Measurements from ENCODE around the gene GALNT10.

GALNT10 gene

GRCh38 chr5:154412925-154413324 is 222.4 kb downstream of the GALNT10 start:
- no peak overlapping the region for H3K27ac ChIP-seq (ENCODE audit: insufficient read depth, low read length, poor library complexity, severe bottlenecking)
- H3K27me3 ChIP-seq (replicated peaks; ENCODE audit: control insufficient read depth, insufficient read depth, low read length, poor library complexity, severe bottlenecking), result no peaks in the 10 kb centered on the region
- no peaks in the 10 kb centered on the region for H3K9me3 ChIP-seq (ENCODE audit: control insufficient read depth, low read length)
- no peak for DNase-seq
- no peak overlapping the region for H3K4me3 ChIP-seq (ENCODE audit: insufficient read depth, low read depth, low read length, poor library complexity, severe bottlenecking)
- no peaks in the 10 kb centered on the region for H3K4me1 ChIP-seq (ENCODE audit: control insufficient read depth, insufficient read depth, low read length, poor library complexity, severe bottlenecking)
- H3K36me3 ChIP-seq (ENCODE audit: control insufficient read depth, insufficient read depth, low read length), result peaks cover 40% of the 10 kb centered on the region

GRCh38 chr5:154415114-154415513 is 224.6 kb downstream of the GALNT10 start:
- no peaks in the 10 kb centered on the region for H3K4me1 ChIP-seq (ENCODE audit: control insufficient read depth, insufficient read depth, low read length, poor library complexity, severe bottlenecking)
- H3K27ac ChIP-seq (ENCODE audit: insufficient read depth, low read length, poor library complexity, severe bottlenecking), result no peak overlapping the region
- H3K36me3 ChIP-seq (ENCODE audit: control insufficient read depth, insufficient read depth, low read length), result peaks cover 34% of the 10 kb centered on the region
- no peak overlapping the region for H3K4me3 ChIP-seq (ENCODE audit: insufficient read depth, low read depth, low read length, poor library complexity, severe bottlenecking)
- no peaks in the 10 kb centered on the region for H3K9me3 ChIP-seq (ENCODE audit: control insufficient read depth, low read length)
- no peaks in the 10 kb centered on the region for H3K27me3 ChIP-seq (replicated peaks; ENCODE audit: control insufficient read depth, insufficient read depth, low read length, poor library complexity, severe bottlenecking)
- DNase-seq, result no peak

GRCh38 chr5:154418344-154418820 is 227.8 kb downstream of the GALNT10 start:
- DNase-seq, result no peak
- Histone ChIP-seq H3K36me3 (ENCODE audit: control insufficient read depth, insufficient read depth, low read length) (peaks cover 11% of the 10 kb centered on the region), H3K9me3 (ENCODE audit: control insufficient read depth, low read length) (no peaks in the 10 kb centered on the region), H3K4me1 (ENCODE audit: control insufficient read depth, insufficient read depth, low read length, poor library complexity, severe bottlenecking) (no peaks in the 10 kb centered on the region), H3K27ac (ENCODE audit: insufficient read depth, low read length, poor library complexity, severe bottlenecking) (no peak overlapping the region), H3K27me3 (replicated peaks; ENCODE audit: control insufficient read depth, insufficient read depth, low read length, poor library complexity, severe bottlenecking) (no peaks in the 10 kb centered on the region), H3K4me3 (ENCODE audit: insufficient read depth, low read depth, low read length, poor library complexity, severe bottlenecking) (no peak overlapping the region)

GRCh38 chr5:154419236-154419635 is 228.7 kb downstream of the GALNT10 start:
- no peak overlapping the region for H3K27ac ChIP-seq (ENCODE audit: insufficient read depth, low read length, poor library complexity, severe bottlenecking)

GRCh38 chr5:154421868-154422267 is 231.3 kb downstream of the GALNT10 start:
- Histone ChIP-seq H3K27me3 (replicated peaks; ENCODE audit: control insufficient read depth, insufficient read depth, low read length, poor library complexity, severe bottlenecking) (no peaks in the 10 kb centered on the region), H3K27ac (ENCODE audit: insufficient read depth, low read length, poor library complexity, severe bottlenecking) (no peak overlapping the region), H3K36me3 (ENCODE audit: control insufficient read depth, insufficient read depth, low read length) (peaks cover 6% of the 10 kb centered on the region), H3K4me1 (ENCODE audit: control insufficient read depth, insufficient read depth, low read length, poor library complexity, severe bottlenecking) (no peaks in the 10 kb centered on the region), H3K9me3 (ENCODE audit: control insufficient read depth, low read length) (no peaks in the 10 kb centered on the region), H3K4me3 (ENCODE audit: insufficient read depth, low read depth, low read length, poor library complexity, severe bottlenecking) (no peak overlapping the region)
- DNase-seq, result no peak

More at GRCh38 chr5:154419236-154419635, 228.7 kb downstream of the GALNT10 start:
- H3K36me3 ChIP-seq (ENCODE audit: control insufficient read depth, insufficient read depth, low read length), result peaks cover 11% of the 10 kb centered on the region
- no peak for DNase-seq
- no peaks in the 10 kb centered on the region for H3K9me3 ChIP-seq (ENCODE audit: control insufficient read depth, low read length)
- H3K4me3 ChIP-seq (ENCODE audit: insufficient read depth, low read depth, low read length, poor library complexity, severe bottlenecking), result no peak overlapping the region
- no peaks in the 10 kb centered on the region for H3K27me3 ChIP-seq (replicated peaks; ENCODE audit: control insufficient read depth, insufficient read depth, low read length, poor library complexity, severe bottlenecking)
- H3K4me1 ChIP-seq (ENCODE audit: control insufficient read depth, insufficient read depth, low read length, poor library complexity, severe bottlenecking), result no peaks in the 10 kb centered on the region

- Histone ChIP-seq H3K27ac (ENCODE audit: insufficient read depth, low read length, poor library complexity, severe bottlenecking) (no peak overlapping the region), H3K9me3 (ENCODE audit: control insufficient read depth, low read length) (no peaks in the 10 kb centered on the region), H3K36me3 (ENCODE audit: control insufficient read depth, insufficient read depth, low read length) (peaks cover 2% of the 10 kb centered on the region), H3K4me3 (ENCODE audit: insufficient read depth, low read depth, low read length, poor library complexity, severe bottlenecking) (no peak overlapping the region), H3K27me3 (replicated peaks; ENCODE audit: control insufficient read depth, insufficient read depth, low read length, poor library complexity, severe bottlenecking) (no peaks in the 10 kb centered on the region), H3K4me1 (ENCODE audit: control insufficient read depth, insufficient read depth, low read length, poor library complexity, severe bottlenecking) (no peaks in the 10 kb centered on the region)
- DNase-seq, result no peak
These were observed 231.8 kb downstream of the GALNT10 start for GRCh38 chr5:154422298-154422697.

GRCh38 chr5:154428208-154428607 is 237.7 kb downstream of the GALNT10 start:
- Histone ChIP-seq H3K9me3 (ENCODE audit: control insufficient read depth, low read length) (no peaks in the 10 kb centered on the region), H3K4me3 (ENCODE audit: insufficient read depth, low read depth, low read length, poor library complexity, severe bottlenecking) (no peak overlapping the region), H3K36me3 (ENCODE audit: control insufficient read depth, insufficient read depth, low read length) (no peaks in the 10 kb centered on the region), H3K27ac (ENCODE audit: insufficient read depth, low read length, poor library complexity, severe bottlenecking) (no peak overlapping the region), H3K4me1 (ENCODE audit: control insufficient read depth, insufficient read depth, low read length, poor library complexity, severe bottlenecking) (no peaks in the 10 kb centered on the region), H3K27me3 (replicated peaks; ENCODE audit: control insufficient read depth, insufficient read depth, low read length, poor library complexity, severe bottlenecking) (no peaks in the 10 kb centered on the region)
- DNase-seq, result no peak

- H3K27me3 ChIP-seq (replicated peaks; ENCODE audit: control insufficient read depth, insufficient read depth, low read length, poor library complexity, severe bottlenecking), result no peaks in the 10 kb centered on the region
- no peak for DNase-seq
- H3K4me1 ChIP-seq (ENCODE audit: control insufficient read depth, insufficient read depth, low read length, poor library complexity, severe bottlenecking), result no peaks in the 10 kb centered on the region
- no peaks in the 10 kb centered on the region for H3K9me3 ChIP-seq (ENCODE audit: control insufficient read depth, low read length)
- no peak overlapping the region for H3K27ac ChIP-seq (ENCODE audit: insufficient read depth, low read length, poor library complexity, severe bottlenecking)
- no peaks in the 10 kb centered on the region for H3K36me3 ChIP-seq (ENCODE audit: control insufficient read depth, insufficient read depth, low read length)
- H3K4me3 ChIP-seq (ENCODE audit: insufficient read depth, low read depth, low read length, poor library complexity, severe bottlenecking), result no peak overlapping the region
These were observed 238.8 kb downstream of the GALNT10 start for GRCh38 chr5:154429341-154429740.

- H3K27ac ChIP-seq (ENCODE audit: insufficient read depth, low read length, poor library complexity, severe bottlenecking), result no peak overlapping the region
- DNase-seq, result no peak
- no peaks in the 10 kb centered on the region for H3K27me3 ChIP-seq (replicated peaks; ENCODE audit: control insufficient read depth, insufficient read depth, low read length, poor library complexity, severe bottlenecking)
- no peaks in the 10 kb centered on the region for H3K9me3 ChIP-seq (ENCODE audit: control insufficient read depth, low read length)
- no peaks in the 10 kb centered on the region for H3K36me3 ChIP-seq (ENCODE audit: control insufficient read depth, insufficient read depth, low read length)
- no peaks in the 10 kb centered on the region for H3K4me1 ChIP-seq (ENCODE audit: control insufficient read depth, insufficient read depth, low read length, poor library complexity, severe bottlenecking)
- no peak overlapping the region for H3K4me3 ChIP-seq (ENCODE audit: insufficient read depth, low read depth, low read length, poor library complexity, severe bottlenecking)
These were observed 239.9 kb downstream of the GALNT10 start for GRCh38 chr5:154430466-154430865.

- no peak overlapping the region for H3K4me3 ChIP-seq (ENCODE audit: insufficient read depth, low read depth, low read length, poor library complexity, severe bottlenecking)
- no peaks in the 10 kb centered on the region for H3K9me3 ChIP-seq (ENCODE audit: control insufficient read depth, low read length)
- no peak overlapping the region for H3K27ac ChIP-seq (ENCODE audit: insufficient read depth, low read length, poor library complexity, severe bottlenecking)
- H3K36me3 ChIP-seq (ENCODE audit: control insufficient read depth, insufficient read depth, low read length), result peaks cover 5% of the 10 kb centered on the region
- H3K4me1 ChIP-seq (ENCODE audit: control insufficient read depth, insufficient read depth, low read length, poor library complexity, severe bottlenecking), result no peaks in the 10 kb centered on the region
- DNase-seq, result no peak
- H3K27me3 ChIP-seq (replicated peaks; ENCODE audit: control insufficient read depth, insufficient read depth, low read length, poor library complexity, severe bottlenecking), result no peaks in the 10 kb centered on the region
These were observed 240.6 kb downstream of the GALNT10 start for GRCh38 chr5:154430961-154431630.

Measured in effector memory CD4-positive, alpha-beta T cell (primary cell).